GM08714 (cell line): Measurements from ENCODE around the gene POLR1C.
"Not testable (repeated sequence)": the region's sequence is repeated elsewhere in the genome, so short reads cannot be mapped to it uniquely, and the experiment has no call there.

ENCODE experiments used
- H3K4me3 ChIP-seq: fragments of 200-500 bp; sonication (Bioruptor generic); 2 replicates; pipeline ENCODE4 v1.5.1; 2014; ENCODE audit warnings: mild to moderate bottlenecking, low read length, inconsistent platforms
- ZNF274 ChIP-seq: IDR thresholded peaks from 2 replicates; pipeline ENCODE4 v1.6.1; 2012; ENCODE audit warnings: mild to moderate bottlenecking, low read depth, low read length

POLR1C gene

GRCh38 chr6:43497689-43498088 is 19.2 kb upstream of the POLR1C start:
- H3K4me3 ChIP-seq: no peak overlapping the region
- TF ChIP-seq ZNF274: no peak

GRCh38 chr6:43498291-43498690 is 18.6 kb upstream of the POLR1C start:
- not testable (repeated sequence) for H3K4me3 ChIP-seq

- no peak overlapping the region for H3K4me3 ChIP-seq
- TF ChIP-seq ZNF274: no peak
Measured at GRCh38 chr6:43499028-43499815, 17.7 kb upstream of the POLR1C start.

- no peak for TF ChIP-seq ZNF274
- no peak overlapping the region for H3K4me3 ChIP-seq
Measured at GRCh38 chr6:43500921-43501320, 16.0 kb upstream of the POLR1C start.

- H3K4me3 ChIP-seq: no peak overlapping the region
- TF ChIP-seq ZNF274: no peak
Measured at GRCh38 chr6:43502666-43503065, 14.2 kb upstream of the POLR1C start.

- no peak overlapping the region for H3K4me3 ChIP-seq
Measured at GRCh38 chr6:43503443-43503842, 13.4 kb upstream of the POLR1C start.

GRCh38 chr6:43504756-43505593 is 11.9 kb upstream of the POLR1C start:
- TF ChIP-seq ZNF274: no peak

More at GRCh38 chr6:43503443-43503842, 13.4 kb upstream of the POLR1C start:
- no peak for TF ChIP-seq ZNF274

GRCh38 chr6:43505718-43506117 is 11.2 kb upstream of the POLR1C start:
- no peak overlapping the region for H3K4me3 ChIP-seq
- no peak for TF ChIP-seq ZNF274

More at GRCh38 chr6:43504756-43505593, 11.9 kb upstream of the POLR1C start:
- no peak overlapping the region for H3K4me3 ChIP-seq

- H3K4me3 ChIP-seq: no peak overlapping the region
- no peak for TF ChIP-seq ZNF274
Measured at GRCh38 chr6:43506171-43506570, 10.7 kb upstream of the POLR1C start.

- no peak overlapping the region for H3K4me3 ChIP-seq
- no peak for TF ChIP-seq ZNF274
Measured at GRCh38 chr6:43506667-43507471, 10.0 kb upstream of the POLR1C start.

GRCh38 chr6:43508481-43509141 is 8.3 kb upstream of the POLR1C start:
- TF ChIP-seq ZNF274: no peak
- no peak overlapping the region for H3K4me3 ChIP-seq

GRCh38 chr6:43509142-43509983 is 7.5 kb upstream of the POLR1C start:
- no peak for TF ChIP-seq ZNF274
- H3K4me3 ChIP-seq: peak overlapping the region; percentile 50; the same call in 1 of the 2 replicates
